Measurements from ENCODE around the gene ERCC1. TPM values are rescaled to one million over a fixed set of nuclear protein-coding genes. Genes with fewer than 3 reads are reported as not detected.

The ERCC1 gene
- total RNA-seq, 1 experiment from 2014 or later: 43.7 TPM

DNA sequence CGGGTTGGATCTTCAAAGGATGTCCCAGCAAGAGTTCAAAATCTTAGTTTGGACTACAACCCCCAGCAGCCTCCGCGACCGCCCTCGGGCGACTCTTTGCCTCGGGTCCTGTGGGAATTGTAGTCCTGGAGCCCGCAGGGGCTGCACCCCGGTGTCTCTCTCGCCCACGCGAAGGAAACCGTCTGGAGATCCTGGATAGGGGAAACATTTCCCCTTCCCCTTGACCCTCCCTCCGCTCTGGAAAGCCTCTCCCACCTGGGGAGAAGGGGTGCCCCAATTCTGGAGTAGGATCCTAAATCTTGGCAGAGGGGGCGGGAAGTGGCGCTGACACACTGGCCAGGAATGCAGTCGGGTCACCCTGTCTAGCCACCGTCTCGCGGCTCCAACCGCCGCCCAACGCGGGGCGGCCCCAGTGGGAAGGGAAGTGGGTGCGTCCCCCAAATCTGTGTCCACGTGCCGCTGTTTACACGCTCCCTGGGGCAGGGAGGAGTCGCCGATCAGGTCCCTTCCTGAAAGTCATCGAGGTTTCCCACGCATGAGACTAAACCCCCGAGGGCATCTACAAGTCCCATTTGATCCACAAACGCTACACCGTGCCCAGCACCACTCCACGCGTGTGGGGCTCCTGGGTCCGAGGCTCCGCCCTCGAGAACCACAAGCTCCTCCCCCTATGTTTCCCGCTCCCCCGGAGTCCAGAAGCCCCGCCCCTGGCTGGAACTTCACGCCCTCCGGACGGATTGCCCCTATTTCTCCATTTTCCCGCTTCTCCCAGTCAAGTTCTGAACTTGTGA, 18.1 kb downstream of the ERCC1 start:
- peak overlapping the region; percentile 99 for H3K27ac Mint-ChIP-seq
- peaks cover 23% of the 10 kb centered on the region for H3K4me1 Mint-ChIP-seq
- peaks cover 7% of the 10 kb centered on the region; the same call in 1 of the 2 replicates for H3K27me3 Mint-ChIP-seq (ENCODE audit: low read depth)
- H3K9me3 Mint-ChIP-seq: no peaks in the 10 kb centered on the region
- peaks cover 15% of the 10 kb centered on the region for H3K36me3 Mint-ChIP-seq
- ChIA-PET POLR2A (interaction anchor here (0.9 to 1.4 kb wide), 5 partner anchors 9 to 314 kb away, joined by 3 to 4 read pairs (median 3); partner anchors contain the start of gene FOSB), CTCF (interaction anchor here (0.7 to 5.9 kb wide), 19 partner anchors 9 to 236 kb away, joined by 3 to 67 read pairs (median 5); partner anchors contain the start of genes ERCC1 and FOSB)
- peak; percentile 93 for DNase-seq (ENCODE audit: low spot score)
- ATAC-seq: peak; percentile 32
- TF ChIP-seq EMX1 (CRISPR knock-in tag; IDR thresholded peaks at IDR 0.05) (no peak), ATF1 (CRISPR knock-in tag; IDR thresholded peaks at IDR 0.05) (no peak), FOXK1 (CRISPR knock-in tag; IDR thresholded peaks at IDR 0.05) (peak; percentile 52; the same call in 1 of the 2 replicates), NFYB (CRISPR knock-in tag; conservative IDR thresholded peaks at IDR 0.05; ENCODE audit: low read depth) (no peak), ZNF671 (CRISPR knock-in tag; IDR thresholded peaks at IDR 0.05) (0 out of 2 replicates have a peak, but pooled peaks have one; percentile 17), ZNF138 (CRISPR knock-in tag; conservative IDR thresholded peaks at IDR 0.05) (no peak), NFE2L1 (CRISPR knock-in tag; IDR thresholded peaks at IDR 0.05) (0 out of 2 replicates have a peak, but pooled peaks have one; percentile 45)
- TF ChIP-seq, protein P1, sequence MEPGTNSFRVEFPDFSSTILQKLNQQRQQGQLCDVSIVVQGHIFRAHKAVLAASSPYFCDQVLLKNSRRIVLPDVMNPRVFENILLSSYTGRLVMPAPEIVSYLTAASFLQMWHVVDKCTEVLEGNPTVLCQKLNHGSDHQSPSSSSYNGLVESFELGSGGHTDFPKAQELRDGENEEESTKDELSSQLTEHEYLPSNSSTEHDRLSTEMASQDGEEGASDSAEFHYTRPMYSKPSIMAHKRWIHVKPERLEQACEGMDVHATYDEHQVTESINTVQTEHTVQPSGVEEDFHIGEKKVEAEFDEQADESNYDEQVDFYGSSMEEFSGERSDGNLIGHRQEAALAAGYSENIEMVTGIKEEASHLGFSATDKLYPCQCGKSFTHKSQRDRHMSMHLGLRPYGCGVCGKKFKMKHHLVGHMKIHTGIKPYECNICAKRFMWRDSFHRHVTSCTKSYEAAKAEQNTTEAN (CRISPR knock-in tag; IDR thresholded peaks at IDR 0.05): no peak
- TF ChIP-seq, protein P2, sequence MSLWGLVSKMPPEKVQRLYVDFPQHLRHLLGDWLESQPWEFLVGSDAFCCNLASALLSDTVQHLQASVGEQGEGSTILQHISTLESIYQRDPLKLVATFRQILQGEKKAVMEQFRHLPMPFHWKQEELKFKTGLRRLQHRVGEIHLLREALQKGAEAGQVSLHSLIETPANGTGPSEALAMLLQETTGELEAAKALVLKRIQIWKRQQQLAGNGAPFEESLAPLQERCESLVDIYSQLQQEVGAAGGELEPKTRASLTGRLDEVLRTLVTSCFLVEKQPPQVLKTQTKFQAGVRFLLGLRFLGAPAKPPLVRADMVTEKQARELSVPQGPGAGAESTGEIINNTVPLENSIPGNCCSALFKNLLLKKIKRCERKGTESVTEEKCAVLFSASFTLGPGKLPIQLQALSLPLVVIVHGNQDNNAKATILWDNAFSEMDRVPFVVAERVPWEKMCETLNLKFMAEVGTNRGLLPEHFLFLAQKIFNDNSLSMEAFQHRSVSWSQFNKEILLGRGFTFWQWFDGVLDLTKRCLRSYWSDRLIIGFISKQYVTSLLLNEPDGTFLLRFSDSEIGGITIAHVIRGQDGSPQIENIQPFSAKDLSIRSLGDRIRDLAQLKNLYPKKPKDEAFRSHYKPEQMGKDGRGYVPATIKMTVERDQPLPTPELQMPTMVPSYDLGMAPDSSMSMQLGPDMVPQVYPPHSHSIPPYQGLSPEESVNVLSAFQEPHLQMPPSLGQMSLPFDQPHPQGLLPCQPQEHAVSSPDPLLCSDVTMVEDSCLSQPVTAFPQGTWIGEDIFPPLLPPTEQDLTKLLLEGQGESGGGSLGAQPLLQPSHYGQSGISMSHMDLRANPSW (CRISPR knock-in tag; conservative IDR thresholded peaks at IDR 0.05; ENCODE audit: low read depth): no peak
- TF ChIP-seq, protein P3, sequence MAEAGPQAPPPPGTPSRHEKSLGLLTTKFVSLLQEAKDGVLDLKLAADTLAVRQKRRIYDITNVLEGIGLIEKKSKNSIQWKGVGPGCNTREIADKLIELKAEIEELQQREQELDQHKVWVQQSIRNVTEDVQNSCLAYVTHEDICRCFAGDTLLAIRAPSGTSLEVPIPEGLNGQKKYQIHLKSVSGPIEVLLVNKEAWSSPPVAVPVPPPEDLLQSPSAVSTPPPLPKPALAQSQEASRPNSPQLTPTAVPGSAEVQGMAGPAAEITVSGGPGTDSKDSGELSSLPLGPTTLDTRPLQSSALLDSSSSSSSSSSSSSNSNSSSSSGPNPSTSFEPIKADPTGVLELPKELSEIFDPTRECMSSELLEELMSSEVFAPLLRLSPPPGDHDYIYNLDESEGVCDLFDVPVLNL (CRISPR knock-in tag; IDR thresholded peaks at IDR 0.05; ENCODE audit: borderline replicate concordance, low read depth): peak; percentile 53; the same call in 1 of the 2 replicates
- TF ChIP-seq, protein P4, sequence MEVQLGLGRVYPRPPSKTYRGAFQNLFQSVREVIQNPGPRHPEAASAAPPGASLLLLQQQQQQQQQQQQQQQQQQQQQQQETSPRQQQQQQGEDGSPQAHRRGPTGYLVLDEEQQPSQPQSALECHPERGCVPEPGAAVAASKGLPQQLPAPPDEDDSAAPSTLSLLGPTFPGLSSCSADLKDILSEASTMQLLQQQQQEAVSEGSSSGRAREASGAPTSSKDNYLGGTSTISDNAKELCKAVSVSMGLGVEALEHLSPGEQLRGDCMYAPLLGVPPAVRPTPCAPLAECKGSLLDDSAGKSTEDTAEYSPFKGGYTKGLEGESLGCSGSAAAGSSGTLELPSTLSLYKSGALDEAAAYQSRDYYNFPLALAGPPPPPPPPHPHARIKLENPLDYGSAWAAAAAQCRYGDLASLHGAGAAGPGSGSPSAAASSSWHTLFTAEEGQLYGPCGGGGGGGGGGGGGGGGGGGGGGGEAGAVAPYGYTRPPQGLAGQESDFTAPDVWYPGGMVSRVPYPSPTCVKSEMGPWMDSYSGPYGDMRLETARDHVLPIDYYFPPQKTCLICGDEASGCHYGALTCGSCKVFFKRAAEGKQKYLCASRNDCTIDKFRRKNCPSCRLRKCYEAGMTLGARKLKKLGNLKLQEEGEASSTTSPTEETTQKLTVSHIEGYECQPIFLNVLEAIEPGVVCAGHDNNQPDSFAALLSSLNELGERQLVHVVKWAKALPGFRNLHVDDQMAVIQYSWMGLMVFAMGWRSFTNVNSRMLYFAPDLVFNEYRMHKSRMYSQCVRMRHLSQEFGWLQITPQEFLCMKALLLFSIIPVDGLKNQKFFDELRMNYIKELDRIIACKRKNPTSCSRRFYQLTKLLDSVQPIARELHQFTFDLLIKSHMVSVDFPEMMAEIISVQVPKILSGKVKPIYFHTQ (CRISPR knock-in tag; IDR thresholded peaks at IDR 0.05): peak; percentile 25; the same call in 1 of the 2 replicates
- TF ChIP-seq, protein P5, sequence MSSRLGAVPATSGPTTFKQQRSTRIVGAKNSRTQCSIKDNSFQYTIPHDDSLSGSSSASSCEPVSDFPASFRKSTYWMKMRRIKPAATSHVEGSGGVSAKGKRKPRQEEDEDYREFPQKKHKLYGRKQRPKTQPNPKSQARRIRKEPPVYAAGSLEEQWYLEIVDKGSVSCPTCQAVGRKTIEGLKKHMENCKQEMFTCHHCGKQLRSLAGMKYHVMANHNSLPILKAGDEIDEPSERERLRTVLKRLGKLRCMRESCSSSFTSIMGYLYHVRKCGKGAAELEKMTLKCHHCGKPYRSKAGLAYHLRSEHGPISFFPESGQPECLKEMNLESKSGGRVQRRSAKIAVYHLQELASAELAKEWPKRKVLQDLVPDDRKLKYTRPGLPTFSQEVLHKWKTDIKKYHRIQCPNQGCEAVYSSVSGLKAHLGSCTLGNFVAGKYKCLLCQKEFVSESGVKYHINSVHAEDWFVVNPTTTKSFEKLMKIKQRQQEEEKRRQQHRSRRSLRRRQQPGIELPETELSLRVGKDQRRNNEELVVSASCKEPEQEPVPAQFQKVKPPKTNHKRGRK (CRISPR knock-in tag; IDR thresholded peaks at IDR 0.05; ENCODE audit: borderline replicate concordance): no peak
- TF ChIP-seq, protein P6, sequence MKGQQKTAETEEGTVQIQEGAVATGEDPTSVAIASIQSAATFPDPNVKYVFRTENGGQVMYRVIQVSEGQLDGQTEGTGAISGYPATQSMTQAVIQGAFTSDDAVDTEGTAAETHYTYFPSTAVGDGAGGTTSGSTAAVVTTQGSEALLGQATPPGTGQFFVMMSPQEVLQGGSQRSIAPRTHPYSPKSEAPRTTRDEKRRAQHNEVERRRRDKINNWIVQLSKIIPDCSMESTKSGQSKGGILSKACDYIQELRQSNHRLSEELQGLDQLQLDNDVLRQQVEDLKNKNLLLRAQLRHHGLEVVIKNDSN (CRISPR knock-in tag; IDR thresholded peaks at IDR 0.05): 0 out of 2 replicates have a peak, but pooled peaks have one; percentile 15
- TF ChIP-seq, protein P7, sequence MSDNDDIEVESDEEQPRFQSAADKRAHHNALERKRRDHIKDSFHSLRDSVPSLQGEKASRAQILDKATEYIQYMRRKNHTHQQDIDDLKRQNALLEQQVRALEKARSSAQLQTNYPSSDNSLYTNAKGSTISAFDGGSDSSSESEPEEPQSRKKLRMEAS (CRISPR knock-in tag; IDR thresholded peaks at IDR 0.05): peak; percentile 24
- TF ChIP-seq, protein P8, sequence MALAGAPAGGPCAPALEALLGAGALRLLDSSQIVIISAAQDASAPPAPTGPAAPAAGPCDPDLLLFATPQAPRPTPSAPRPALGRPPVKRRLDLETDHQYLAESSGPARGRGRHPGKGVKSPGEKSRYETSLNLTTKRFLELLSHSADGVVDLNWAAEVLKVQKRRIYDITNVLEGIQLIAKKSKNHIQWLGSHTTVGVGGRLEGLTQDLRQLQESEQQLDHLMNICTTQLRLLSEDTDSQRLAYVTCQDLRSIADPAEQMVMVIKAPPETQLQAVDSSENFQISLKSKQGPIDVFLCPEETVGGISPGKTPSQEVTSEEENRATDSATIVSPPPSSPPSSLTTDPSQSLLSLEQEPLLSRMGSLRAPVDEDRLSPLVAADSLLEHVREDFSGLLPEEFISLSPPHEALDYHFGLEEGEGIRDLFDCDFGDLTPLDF (CRISPR knock-in tag; IDR thresholded peaks at IDR 0.05): no peak
- H3K4me3 Mint-ChIP-seq: peak overlapping the region; percentile 96

Data from WTC11 (cell line).